Sigmoid colon (tissue), 7 donors: Measurements from ENCODE around the gene BTG3. TPM values are rescaled to one million over a fixed set of nuclear protein-coding genes. Genes with fewer than 3 reads are reported as not detected.

Experiments used
- DNase-seq: peaks from one replicate; pipeline ENCODE4 v3.0.0-alpha.2; 2019
- H3K27ac ChIP-seq, 4 donors: fragments of 200-600 bp; sonication (generic); one replicate each; pipeline ENCODE4 v1.5.1; 2016 to 2019; ENCODE audit warnings: mild to moderate bottlenecking in 1 of 4
- H3K27me3 ChIP-seq, 3 donors: fragments of 200-600 bp; sonication (generic); one replicate each; pipeline ENCODE4 v1.5.1; 2019; ENCODE audit warnings: mild to moderate bottlenecking in 1 of 3
- H3K36me3 ChIP-seq, 4 donors: fragments of 200-600 bp; sonication (generic); one replicate each; pipeline ENCODE4 v1.5.1; 2016 to 2019
- H3K4me1 ChIP-seq, 4 donors: fragments of 200-600 bp; sonication (generic); one replicate each; pipeline ENCODE4 v1.5.1; 2017 to 2019
- H3K4me3 ChIP-seq, 4 donors: fragments of 200-600 bp; sonication (generic); one replicate each; pipeline ENCODE4 v1.5.1; 2017 to 2019; ENCODE audit warnings: mild to moderate bottlenecking in 2 of 4, moderate library complexity in 1 of 4
- H3K9me3 ChIP-seq, 4 donors: fragments of 200-600 bp in 3 of 4; sonication (generic) in 3 of 4; one replicate each; pipeline versions ENCODE4 v1.5.1 to v1.6.1; 2013 to 2019
- CTCF ChIP-seq, 4 experiments: fragments of 450-650 bp in 3 of 4; fragments of 200-600 bp in 1 of 4; IDR thresholded peaks; one replicate each; pipeline ENCODE4 v1.5.1; 2016 to 2019; ENCODE audit warnings: antibody characterized with exemption in 4 of 4, mild to moderate bottlenecking in 3 of 4, moderate library complexity in 2 of 4
- EP300 ChIP-seq, 4 donors: sonication (generic); formaldehyde crosslinking; IDR thresholded peaks; one replicate each; pipeline ENCODE4 v1.6.1; 2017; ENCODE audit warnings: antibody characterized with exemption in 4 of 4
- POLR2A ChIP-seq, 2 donors: fragments of 450-650 bp; IDR thresholded peaks; one replicate each; pipeline ENCODE4 v1.6.1; 2016; ENCODE audit warnings: antibody characterized with exemption in 2 of 2, mild to moderate bottlenecking in 2 of 2, moderate library complexity in 2 of 2
- POLR2AphosphoS5 ChIP-seq, 4 donors: sonication (generic); formaldehyde crosslinking; IDR thresholded peaks; one replicate each; pipeline ENCODE4 v1.6.1; 2017; ENCODE audit warnings: antibody characterized with exemption in 4 of 4
- WGBS, 2 donors: extraction: QIAGEN DNeasy Blood & Tissue Kit; methylation state at CpG; one replicate each; pipeline ENCODE4 v1.1.7; 2013; 5-methylcytosine and 5-hydroxymethylcytosine counted together
- intact Hi-C: fragments of 100-400 bp; cut with DNase I; formaldehyde crosslinking; loops from one replicate; pipeline ENCODE4 v1.15.1; 2023
- polyA plus RNA-seq, 3 donors: library from polyadenylated mRNA; stranded (reverse); fragments of 200-250 nt; gene quantifications; one replicate each; pipeline ENCODE4 v1.2.3, GENCODE V29; 2013
- total RNA-seq, 4 donors: library from RNA; depleted of rRNA; stranded (reverse); fragments of >200 nt; gene quantifications; one replicate each; pipeline ENCODE4 v1.1.0, GENCODE V29; 2016
- donor health status: healthy with polysubstance abuse.
- donor health status: Bipolar disorder and iron deficiency.
- donor health status: healthy.

BTG3 gene
- total and polyA plus RNA-seq, 7 donors = 19.0 to 115 (median 36.1) TPM

GRCh38 chr21:17650292-17650691 is 37.6 kb upstream of the BTG3 start:
- Histone ChIP-seq H3K4me3 (no peak overlapping the region), H3K27me3 (no peaks in the 10 kb centered on the region), H3K9me3 (peaks cover 0 to 2% (median 0%) of the 10 kb centered on the region in 4 donors), H3K36me3 (no peaks in the 10 kb centered on the region), H3K27ac (no peak overlapping the region), H3K4me1 (no peaks in the 10 kb centered on the region)
- no peak for DNase-seq
- TF ChIP-seq CTCF (IDR thresholded peaks at IDR 0.05) (no peak), EP300 (IDR thresholded peaks at IDR 0.05) (no peak), POLR2A (IDR thresholded peaks at IDR 0.05) (no peak), POLR2AphosphoS5 (IDR thresholded peaks at IDR 0.05) (no peak)
- intact Hi-C loops = no loop called here
- WGBS, 2 donors = 39 to 62% methylated on average over 1 of the region's 1 CpG

GRCh38 chr21:17646790-17647189 is 34.1 kb upstream of the BTG3 start:
- no peaks in the 10 kb centered on the region for H3K9me3 ChIP-seq
- intact Hi-C loops = no loop called here
- H3K27ac ChIP-seq = no peak overlapping the region
- H3K27me3 ChIP-seq = no peaks in the 10 kb centered on the region
- DNase-seq = no peak
- no peak overlapping the region for H3K4me3 ChIP-seq
- no peaks in the 10 kb centered on the region for H3K4me1 ChIP-seq
- WGBS, 2 donors = 81 to 91% methylated on average over 4 of the region's 4 CpGs
- TF ChIP-seq CTCF (IDR thresholded peaks at IDR 0.05) (no peak), POLR2A (IDR thresholded peaks at IDR 0.05) (no peak), EP300 (IDR thresholded peaks at IDR 0.05) (no peak), POLR2AphosphoS5 (IDR thresholded peaks at IDR 0.05) (no peak)
- H3K36me3 ChIP-seq = no peaks in the 10 kb centered on the region

GRCh38 chr21:17644186-17644585 is 31.5 kb upstream of the BTG3 start:
- DNase-seq = no peak
- no peak overlapping the region for H3K27ac ChIP-seq
- H3K27me3 ChIP-seq = no peaks in the 10 kb centered on the region
- no peaks in the 10 kb centered on the region for H3K4me1 ChIP-seq
- H3K9me3 ChIP-seq = peaks cover 0 to 3% (median 0%) of the 10 kb centered on the region in 4 donors
- H3K36me3 ChIP-seq = no peaks in the 10 kb centered on the region
- no peak overlapping the region for H3K4me3 ChIP-seq
- intact Hi-C loops = no loop called here
- no peak for TF ChIP-seq CTCF (IDR thresholded peaks at IDR 0.05)
- TF ChIP-seq POLR2AphosphoS5 (IDR thresholded peaks at IDR 0.05) = no peak
- no peak for TF ChIP-seq POLR2A (IDR thresholded peaks at IDR 0.05)
- TF ChIP-seq EP300 (IDR thresholded peaks at IDR 0.05) = no peak

- WGBS, 2 donors = 83% methylated on average over 2 of the region's 2 CpGs
- Histone ChIP-seq H3K27ac (no peak overlapping the region), H3K36me3 (no peaks in the 10 kb centered on the region), H3K4me3 (no peak overlapping the region), H3K4me1 (no peaks in the 10 kb centered on the region), H3K9me3 (peaks cover 0 to 3% (median 0%) of the 10 kb centered on the region in 4 donors), H3K27me3 (no peaks in the 10 kb centered on the region)
- DNase-seq = no peak
- intact Hi-C loops = no loop called here
- TF ChIP-seq POLR2A (IDR thresholded peaks at IDR 0.05) = no peak
- TF ChIP-seq POLR2AphosphoS5 (IDR thresholded peaks at IDR 0.05) = no peak
- no peak for TF ChIP-seq EP300 (IDR thresholded peaks at IDR 0.05)
- no peak for TF ChIP-seq CTCF (IDR thresholded peaks at IDR 0.05)
These were observed 28.1 kb upstream of the BTG3 start for GRCh38 chr21:17640821-17641220.

GRCh38 chr21:17636711-17637110 is 24.0 kb upstream of the BTG3 start:
- no peak overlapping the region for H3K4me3 ChIP-seq
- 97 to 98% methylated on average over 4 of the region's 4 CpGs for WGBS, 2 donors
- no peaks in the 10 kb centered on the region for H3K27me3 ChIP-seq
- no peak for TF ChIP-seq EP300 (IDR thresholded peaks at IDR 0.05)
- TF ChIP-seq POLR2A (IDR thresholded peaks at IDR 0.05) = no peak
- TF ChIP-seq POLR2AphosphoS5 (IDR thresholded peaks at IDR 0.05) = no peak
- TF ChIP-seq CTCF (IDR thresholded peaks at IDR 0.05) = no peak
- H3K4me1 ChIP-seq = no peaks in the 10 kb centered on the region
- no peaks in the 10 kb centered on the region for H3K36me3 ChIP-seq
- H3K27ac ChIP-seq = no peak overlapping the region
- intact Hi-C loops = no loop called here
- DNase-seq = no peak
- peaks cover 0 to 3% (median 0%) of the 10 kb centered on the region in 4 donors for H3K9me3 ChIP-seq
